Mucosa of gallbladder (tissue), 1 donor: ENCODE measurements around the gene MGAT5. TPM values are rescaled to one million over a fixed set of nuclear protein-coding genes. Genes with fewer than 3 reads are reported as not detected.

Experiments used
- DNase-seq: peaks from one replicate; pipeline ENCODE4 v3.0.0-alpha.2; 2020; ENCODE audit warnings: low spot score
- total RNA-seq: library from RNA; stranded (reverse); gene quantifications from one replicate; pipeline ENCODE4 v1.2.1, GENCODE V29; 2021
- donor health status: DM: no; HTN: no; CAD: no.

MGAT5 gene
- 152 TPM for total RNA-seq

GRCh38 chr2:134253804-134254203, at the start of gene MGAT5:
MGAT5 (plus strand) TSS chr2:134254072; CDS start chr2:134254404, 332 bp downstream.
- peak; percentile 51 for DNase-seq

GRCh38 chr2:134205087-134205486, 48.8 kb upstream of the MGAT5 start:
- no peak for DNase-seq

GRCh38 chr2:134206031-134206430, 47.8 kb upstream of the MGAT5 start:
- DNase-seq, result no peak

- no peak for DNase-seq
Measured at GRCh38 chr2:134206573-134206972, 47.3 kb upstream of the MGAT5 start.

GRCh38 chr2:134207589-134208209, 46.2 kb upstream of the MGAT5 start:
- DNase-seq, result peak; percentile 43

GRCh38 chr2:134208825-134209224, 45.0 kb upstream of the MGAT5 start:
- no peak for DNase-seq

GRCh38 chr2:134212746-134213145, 41.1 kb upstream of the MGAT5 start:
- DNase-seq, result no peak

- DNase-seq, result no peak
Measured at GRCh38 chr2:134216152-134216829, 37.6 kb upstream of the MGAT5 start.

- DNase-seq, result no peak
Measured at GRCh38 chr2:134217351-134217750, 36.5 kb upstream of the MGAT5 start.

GRCh38 chr2:134217924-134218323, 35.9 kb upstream of the MGAT5 start:
- no peak for DNase-seq

- no peak for DNase-seq
Measured at GRCh38 chr2:134218414-134218813, 35.5 kb upstream of the MGAT5 start.

- DNase-seq, result peak; percentile 36
Measured at GRCh38 chr2:134218930-134219658, 34.8 kb upstream of the MGAT5 start.

GRCh38 chr2:134220344-134220974, 33.4 kb upstream of the MGAT5 start:
- DNase-seq, result no peak

- DNase-seq, result no peak
Measured at GRCh38 chr2:134224005-134224404, 29.9 kb upstream of the MGAT5 start.

- DNase-seq, result no peak
Measured at GRCh38 chr2:134225173-134225572, 28.7 kb upstream of the MGAT5 start.

GRCh38 chr2:134225841-134226240, 28.0 kb upstream of the MGAT5 start:
- no peak for DNase-seq

GRCh38 chr2:134226601-134227000, 27.3 kb upstream of the MGAT5 start:
- no peak for DNase-seq

GRCh38 chr2:134227666-134228065, 26.2 kb upstream of the MGAT5 start:
- no peak for DNase-seq

GRCh38 chr2:134228493-134228903, 25.4 kb upstream of the MGAT5 start:
- no peak for DNase-seq

GRCh38 chr2:134229540-134229939, 24.3 kb upstream of the MGAT5 start:
- DNase-seq, result no peak

- DNase-seq, result no peak
Measured at GRCh38 chr2:134230885-134231284, 23.0 kb upstream of the MGAT5 start.

GRCh38 chr2:134231301-134231964, 22.4 kb upstream of the MGAT5 start:
- no peak for DNase-seq
